IMR-90 (cell line): ENCODE results near the gene ATP4A. TPM values are rescaled to one million over a fixed set of nuclear protein-coding genes. Genes with fewer than 3 reads are reported as not detected.

Source experiments
- ATAC-seq: fragments of 200-7000 bp; cut with Tn5 transposase; 2 replicates; pipeline ENCODE4 v1.9.1; 2020; ENCODE audit warnings: low read depth, mild to moderate bottlenecking, moderate library complexity
- BruUV-seq: library from RNA; stranded (reverse); fragments of 400-500 nt; replicated peaks from 2 replicates; lab custom pipeline; 2021; lab: Mats Ljungman, UMichigan
- CTCF ChIA-PET: fragments of 300-600 bp; formaldehyde crosslinking; extraction: SDS; loops from one replicate; lab custom pipeline; 2021; ENCODE audit warnings: antibody characterized with exemption; lab: Yijun Ruan, JAX
- POLR2A ChIA-PET: fragments of 300-600 bp; sonication (Branson Sonifier 250); formaldehyde crosslinking; loops from one replicate; lab custom pipeline; 2022; ENCODE audit warnings: antibody characterized with exemption; ENCODE audit not compliant: unreplicated experiment; lab: Charles Lee
- DNase-seq: peaks from one replicate; pipeline ENCODE4 v3.0.0; 2013
- H2AFZ ChIP-seq: replicated peaks from 2 replicates; pipeline ENCODE3; 2013; ENCODE audit warnings: low read length, mild to moderate bottlenecking; ENCODE audit not compliant: poor library complexity
- H2AK5ac ChIP-seq: 2 replicates; pipeline ENCODE4 v1.6.1; 2013; ENCODE audit warnings: low read depth, low read length, inconsistent platforms
- H2AK9ac ChIP-seq: replicated peaks from 2 replicates; pipeline ENCODE3; 2013; ENCODE audit warnings: mild to moderate bottlenecking, low read depth, low read length, moderate library complexity; ENCODE audit not compliant: poor library complexity
- H2BK120ac ChIP-seq: 2 replicates; pipeline ENCODE4 v1.6.1; 2013; ENCODE audit warnings: low read depth, low read length, inconsistent platforms
- H2BK15ac ChIP-seq: 3 replicates; pipeline ENCODE4 v1.6.1; 2013; ENCODE audit warnings: low read depth, low read length, inconsistent platforms
- H2BK20ac ChIP-seq: 2 replicates; pipeline ENCODE4 v1.6.1; 2013; ENCODE audit warnings: low read depth, mild to moderate bottlenecking, inconsistent platforms, low read length, moderate library complexity
- H2BK5ac ChIP-seq: 2 replicates; pipeline ENCODE4 v1.6.1; 2013; ENCODE audit warnings: mild to moderate bottlenecking, low read depth, low read length, inconsistent platforms; ENCODE audit not compliant: poor library complexity, severe bottlenecking
- H3K14ac ChIP-seq: replicated peaks from 2 replicates; pipeline ENCODE4 v1.6.1; 2013; ENCODE audit warnings: low read depth, low read length, inconsistent platforms
- H3K18ac ChIP-seq: 2 replicates; pipeline ENCODE4 v1.6.1; 2013; ENCODE audit warnings: low read depth, low read length, control low read depth
- H3K23ac ChIP-seq: 2 replicates; pipeline ENCODE4 v1.6.1; 2013; ENCODE audit warnings: low read depth, low read length, inconsistent platforms
- H3K27ac ChIP-seq: 2 replicates; pipeline ENCODE4 v1.5.1; 2013; ENCODE audit warnings: mild to moderate bottlenecking, control low read depth, low read length; ENCODE audit not compliant: insufficient read depth
- H3K27me3 ChIP-seq: 2 replicates; pipeline ENCODE4 v1.6.1; 2013; ENCODE audit warnings: low read length; ENCODE audit not compliant: control insufficient read depth, insufficient read depth
- H3K36me3 ChIP-seq: 2 replicates; pipeline ENCODE4 v1.6.1; 2013; ENCODE audit warnings: low read length, mixed read lengths; ENCODE audit not compliant: control insufficient read depth, insufficient read depth
- H3K4ac ChIP-seq: 2 replicates; pipeline ENCODE4 v1.6.1; 2013; ENCODE audit warnings: low read depth, low read length, inconsistent platforms
- H3K4me1 ChIP-seq: 2 replicates; pipeline ENCODE4 v1.6.1; 2013; ENCODE audit warnings: low read length, mixed read lengths; ENCODE audit not compliant: control insufficient read depth, insufficient read depth
- H3K4me2 ChIP-seq: 2 replicates; pipeline ENCODE4 v1.6.1; 2013; ENCODE audit warnings: low read depth, mild to moderate bottlenecking, control low read depth, low read length, moderate library complexity
- H3K4me3 ChIP-seq: 2 replicates; pipeline ENCODE4 v1.5.1; 2013; ENCODE audit warnings: low read depth, mild to moderate bottlenecking, control low read depth, low read length, moderate library complexity; ENCODE audit not compliant: insufficient read depth
- H3K56ac ChIP-seq: 2 replicates; pipeline ENCODE4 v1.6.1; 2013; ENCODE audit warnings: low read length, inconsistent platforms; ENCODE audit not compliant: insufficient read depth; ENCODE audit errors: extremely low read depth
- H3K79me1 ChIP-seq, 2 experiments: 2 replicates each; pipeline ENCODE4 v1.6.1; 2013; ENCODE audit warnings: low read length in 2 of 2, inconsistent platforms in 1 of 2, low read depth in 1 of 2
- H3K9ac ChIP-seq: 2 replicates; pipeline ENCODE4 v1.6.1; 2013; ENCODE audit warnings: low read depth, low read length, control low read depth
- H3K9me1 ChIP-seq: 2 replicates; pipeline ENCODE4 v1.6.1; 2013; ENCODE audit warnings: low read length, inconsistent platforms; ENCODE audit not compliant: insufficient read depth
- H3K9me3 ChIP-seq: 2 replicates; pipeline ENCODE4 v1.6.1; 2013; ENCODE audit warnings: low read length; ENCODE audit not compliant: control insufficient read depth, insufficient read depth
- H4K20me1 ChIP-seq: 2 replicates; pipeline ENCODE4 v1.6.1; 2013; ENCODE audit warnings: low read length, inconsistent platforms; ENCODE audit not compliant: insufficient read depth
- H4K5ac ChIP-seq: 2 replicates; pipeline ENCODE4 v1.6.1; 2013; ENCODE audit warnings: mild to moderate bottlenecking, low read depth, low read length, control low read depth
- H4K8ac ChIP-seq, 2 experiments: 2 replicates each; pipeline ENCODE4 v1.6.1; 2013; ENCODE audit warnings: low read depth in 2 of 2, low read length in 2 of 2, control low read depth in 1 of 2, inconsistent platforms in 1 of 2
- H4K91ac ChIP-seq: 2 replicates; pipeline ENCODE4 v1.6.1; 2013; ENCODE audit warnings: low read depth, low read length, inconsistent platforms; ENCODE audit not compliant: insufficient read depth
- CEBPB ChIP-seq: IDR thresholded peaks from 2 replicates; pipeline ENCODE4 v1.6.1; 2012; ENCODE audit warnings: low read depth, low read length, improper control_type of control experiment
- MAFK ChIP-seq: IDR thresholded peaks from 2 replicates; pipeline ENCODE4 v1.6.1; 2012; ENCODE audit warnings: low read depth, low read length, improper control_type of control experiment
- MAZ ChIP-seq: IDR thresholded peaks from 2 replicates; pipeline ENCODE4 v1.6.1; 2012; ENCODE audit warnings: low read depth, mild to moderate bottlenecking, low read length, improper control_type of control experiment, moderate library complexity, borderline replicate concordance
- MXI1 ChIP-seq: IDR thresholded peaks from 2 replicates; pipeline ENCODE4 v1.6.1; 2012; ENCODE audit warnings: low read depth, mild to moderate bottlenecking, low read length, moderate library complexity, borderline replicate concordance
- RAD21 ChIP-seq: IDR thresholded peaks from 2 replicates; pipeline ENCODE4 v1.6.1; 2012; ENCODE audit warnings: low read length, improper control_type of control experiment
- SMC3 ChIP-seq: fragments of 150-350 bp; IDR thresholded peaks from 2 replicates; pipeline ENCODE4 v1.6.1; 2016; ENCODE audit warnings: low read depth, mild to moderate bottlenecking, antibody characterized with exemption, low read length, moderate library complexity
- WGBS, 2 experiments: methylation state at CpG; one replicate each; pipeline versions ENCODE4 v1.1.5 to v1.1.7; 2013; ENCODE audit warnings: missing lambda C conversion rate in 2 of 2; ENCODE audit not compliant: insufficient read length in 1 of 2; ENCODE audit errors: extremely low coverage in 2 of 2; 5-methylcytosine and 5-hydroxymethylcytosine counted together
- dilution Hi-C: fragments of 300-500 bp; cut with HindIII; formaldehyde crosslinking; loops from one replicate; pipeline ENCODE4 v1.14.3; 2018; ENCODE audit warnings: low sequenced_read_pairs; ENCODE audit not compliant: unreplicated experiment
- in situ Hi-C: fragments of 300-500 bp; cut with MboI; formaldehyde crosslinking; loops from 3 replicates; pipeline ENCODE4 v1.14.3; 2019; ENCODE audit warnings: low sequenced_read_pairs, inconsistent platforms, mixed read lengths
- intact Hi-C: fragments of 100-400 bp; cut with micrococcal nuclease; formaldehyde crosslinking; loops from 2 replicates; pipeline ENCODE4 v1.10.0; 2022
- polyA plus RNA-seq, 3 experiments: library from polyadenylated mRNA; depleted of rRNA; stranded (reverse); fragments of >200 nt; gene quantifications; 2 replicates each; pipeline ENCODE4 v1.2.3, GENCODE V29; 2012; ENCODE audit warnings: low replicate concordance in 1 of 3
- total RNA-seq: library from RNA; depleted of rRNA; stranded (reverse); fragments of >200 nt; gene quantifications from 2 replicates; pipeline ENCODE4 v1.2.3, GENCODE V29; 2012
- TF ChIP-seq, protein P1 (sequence below): fragments of 150-350 bp; IDR thresholded peaks from 2 replicates; pipeline ENCODE4 v1.6.1; 2016; ENCODE audit warnings: low read depth, mild to moderate bottlenecking, low read length, moderate library complexity, borderline replicate concordance

ATP4A gene
- total and polyA plus RNA-seq, 2 of the 4 experiments (the other 2 are of a cell fraction): not detected

- Histone ChIP-seq H3K79me1 (no peaks in the 10 kb centered on the region), H3K4ac (no peak overlapping the region), H2AFZ (no peak overlapping the region), H2BK5ac (no peak overlapping the region), H3K36me3 (no peaks in the 10 kb centered on the region), H3K9me1 (0 out of 2 replicates have a peak, but pooled peaks cover 3% of the 10 kb centered on the region), H4K91ac (no peak overlapping the region), H3K27me3 (peaks cover 35% of the 10 kb centered on the region), H4K8ac (no peak overlapping the region), H3K14ac (no peak overlapping the region), H3K56ac (no peak overlapping the region), H3K27ac (no peak overlapping the region), H2BK15ac (no peak overlapping the region), H3K4me3 (no peak overlapping the region), H4K5ac (no peak overlapping the region), H3K23ac (no peak overlapping the region), H3K9me3 (no peaks in the 10 kb centered on the region), H2BK120ac (no peak overlapping the region), H2AK5ac (no peak overlapping the region), H2BK20ac (no peak overlapping the region), H2AK9ac (no peak overlapping the region), H3K18ac (no peak overlapping the region), H3K9ac (no peak overlapping the region), H4K20me1 (no peaks in the 10 kb centered on the region), H3K4me2 (no peak overlapping the region), H3K4me1 (no peaks in the 10 kb centered on the region)
- no peak for ATAC-seq
- no peak for DNase-seq
- intact Hi-C loops: no loop called here
- in situ Hi-C loops: no loop called here
- BruUV-seq: no TSS peak
- ChIA-PET CTCF (no interaction called here), POLR2A (no interaction called here)
- WGBS, 2 experiments: 33% methylated on average over 1 of the region's 2 CpGs; no CpG with 5 or more reads in 1 of the 2 experiments
- dilution Hi-C loops: no loop called here
- TF ChIP-seq MAZ (no peak), RAD21 (no peak), CEBPB (no peak), MAFK (no peak), MXI1 (no peak), SMC3 (no peak)
- TF ChIP-seq, protein P1, sequence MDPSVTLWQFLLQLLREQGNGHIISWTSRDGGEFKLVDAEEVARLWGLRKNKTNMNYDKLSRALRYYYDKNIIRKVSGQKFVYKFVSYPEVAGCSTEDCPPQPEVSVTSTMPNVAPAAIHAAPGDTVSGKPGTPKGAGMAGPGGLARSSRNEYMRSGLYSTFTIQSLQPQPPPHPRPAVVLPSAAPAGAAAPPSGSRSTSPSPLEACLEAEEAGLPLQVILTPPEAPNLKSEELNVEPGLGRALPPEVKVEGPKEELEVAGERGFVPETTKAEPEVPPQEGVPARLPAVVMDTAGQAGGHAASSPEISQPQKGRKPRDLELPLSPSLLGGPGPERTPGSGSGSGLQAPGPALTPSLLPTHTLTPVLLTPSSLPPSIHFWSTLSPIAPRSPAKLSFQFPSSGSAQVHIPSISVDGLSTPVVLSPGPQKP: no peak
Observed at GRCh38 chr19:35562776-35563175, 682 bp downstream of the ATP4A start.
